Raji (cell line): ENCODE data around the gene YPEL2.

Experiments
- POLR2A ChIP-seq: IDR thresholded peaks from 2 replicates; pipeline ENCODE4 v1.6.1; 2011; ENCODE audit warnings: low read depth, low read length, control low read depth; ENCODE audit not compliant: insufficient read depth

The YPEL2 gene

DNA sequence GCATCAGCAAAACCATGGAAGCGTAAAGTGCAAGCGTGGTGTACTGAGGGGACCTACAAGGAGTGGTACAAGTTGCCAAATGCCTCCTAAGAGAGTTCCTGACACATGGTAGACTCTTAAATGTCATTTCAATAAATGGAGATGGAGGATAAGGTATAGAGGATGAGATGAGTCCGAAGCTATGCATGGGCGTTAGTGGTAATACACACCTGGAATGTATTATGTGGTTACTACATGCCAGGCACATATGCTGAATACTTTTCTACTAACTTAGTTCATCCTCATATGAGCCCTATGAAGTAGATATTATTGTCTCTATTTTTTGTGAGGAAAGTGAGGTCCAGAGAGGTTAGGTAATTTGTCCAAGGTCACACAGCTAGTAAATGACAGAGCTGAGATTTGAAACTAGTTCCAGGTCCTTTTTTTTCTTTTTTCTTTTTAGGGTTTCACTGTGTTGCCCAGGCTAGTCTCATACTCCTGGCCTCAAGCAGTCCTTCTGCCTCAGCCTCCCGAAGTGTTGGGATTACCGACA, 15.5 kb downstream of the YPEL2 start:
- no peak for TF ChIP-seq POLR2A

DNA sequence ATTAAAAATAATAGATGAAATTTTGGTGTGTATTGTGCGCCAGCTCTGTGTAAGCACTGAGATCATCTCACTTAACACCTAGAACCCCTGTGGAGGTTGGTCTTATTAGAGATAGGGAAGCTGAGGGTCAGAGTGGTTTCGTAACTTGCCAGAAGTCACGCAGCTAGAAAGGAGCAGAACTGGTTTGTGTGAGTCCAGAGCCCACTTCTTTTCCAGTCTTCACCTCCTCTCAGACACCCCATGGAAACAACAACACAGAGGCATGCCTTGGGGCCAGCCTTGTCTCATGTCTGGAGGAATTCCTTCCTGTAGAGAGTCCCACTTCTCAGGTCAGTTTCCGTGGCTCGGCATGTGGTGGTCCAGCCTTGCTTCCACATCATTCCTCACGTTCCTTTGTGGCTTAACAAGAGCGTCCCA, 16.5 kb downstream of the YPEL2 start:
- no peak for TF ChIP-seq POLR2A

DNA sequence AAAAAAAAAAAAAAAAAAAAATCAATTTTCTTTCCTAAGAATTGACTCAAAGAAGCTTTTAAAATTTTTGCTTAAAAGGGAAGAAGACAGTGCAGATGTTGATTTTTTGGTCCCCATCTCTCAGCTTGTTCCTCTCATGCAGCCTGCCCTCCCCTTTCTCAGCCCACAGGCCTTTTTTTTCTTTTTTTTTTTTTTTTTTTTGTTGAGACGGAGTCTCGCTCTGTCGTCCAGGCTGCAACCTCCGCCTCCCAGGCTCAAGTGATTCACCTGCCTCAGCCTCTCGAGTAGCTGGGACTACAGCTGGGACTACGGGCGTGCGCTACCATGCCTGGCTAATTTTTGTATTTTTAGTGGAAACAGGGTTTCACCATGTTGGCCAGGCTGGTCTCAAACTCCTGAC, 17.7 kb downstream of the YPEL2 start:
- TF ChIP-seq POLR2A, result no peak

DNA sequence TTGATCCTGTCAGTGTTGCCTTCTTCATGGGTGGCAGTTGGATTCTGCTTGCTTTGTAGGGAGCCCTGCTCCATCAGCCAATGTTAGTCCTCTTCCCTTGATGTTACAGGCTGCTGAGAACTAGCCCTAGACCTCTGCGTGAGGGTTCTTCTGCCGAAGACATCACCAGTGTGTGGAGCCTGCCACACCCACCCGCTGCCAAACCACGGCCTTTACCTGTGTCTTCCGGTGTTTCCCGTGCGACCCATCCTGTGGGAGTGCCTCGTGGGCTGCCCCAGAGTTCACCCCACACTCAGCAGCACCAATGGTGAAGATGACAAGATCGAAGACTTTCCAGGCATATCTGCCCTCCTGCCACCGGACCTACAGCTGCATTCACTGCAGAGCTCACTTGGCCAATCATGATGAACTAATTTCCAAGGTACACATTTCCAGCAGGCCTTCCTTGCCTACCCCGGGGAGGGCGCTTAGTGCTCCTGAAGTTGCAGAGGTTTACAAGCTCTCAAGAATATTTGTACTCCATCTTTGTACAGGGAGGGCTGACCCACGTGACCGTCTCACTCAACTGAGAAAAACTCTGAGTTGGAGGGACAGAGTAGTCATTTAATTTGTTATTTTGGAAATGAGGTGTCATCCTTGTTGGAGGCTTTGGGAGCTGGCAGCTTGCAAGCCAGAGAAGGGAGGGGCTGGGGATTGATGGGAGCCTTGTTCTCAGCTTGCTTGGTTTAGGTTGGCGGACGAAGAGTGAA, 21.8 kb downstream of the YPEL2 start:
- TF ChIP-seq POLR2A, result no peak

DNA sequence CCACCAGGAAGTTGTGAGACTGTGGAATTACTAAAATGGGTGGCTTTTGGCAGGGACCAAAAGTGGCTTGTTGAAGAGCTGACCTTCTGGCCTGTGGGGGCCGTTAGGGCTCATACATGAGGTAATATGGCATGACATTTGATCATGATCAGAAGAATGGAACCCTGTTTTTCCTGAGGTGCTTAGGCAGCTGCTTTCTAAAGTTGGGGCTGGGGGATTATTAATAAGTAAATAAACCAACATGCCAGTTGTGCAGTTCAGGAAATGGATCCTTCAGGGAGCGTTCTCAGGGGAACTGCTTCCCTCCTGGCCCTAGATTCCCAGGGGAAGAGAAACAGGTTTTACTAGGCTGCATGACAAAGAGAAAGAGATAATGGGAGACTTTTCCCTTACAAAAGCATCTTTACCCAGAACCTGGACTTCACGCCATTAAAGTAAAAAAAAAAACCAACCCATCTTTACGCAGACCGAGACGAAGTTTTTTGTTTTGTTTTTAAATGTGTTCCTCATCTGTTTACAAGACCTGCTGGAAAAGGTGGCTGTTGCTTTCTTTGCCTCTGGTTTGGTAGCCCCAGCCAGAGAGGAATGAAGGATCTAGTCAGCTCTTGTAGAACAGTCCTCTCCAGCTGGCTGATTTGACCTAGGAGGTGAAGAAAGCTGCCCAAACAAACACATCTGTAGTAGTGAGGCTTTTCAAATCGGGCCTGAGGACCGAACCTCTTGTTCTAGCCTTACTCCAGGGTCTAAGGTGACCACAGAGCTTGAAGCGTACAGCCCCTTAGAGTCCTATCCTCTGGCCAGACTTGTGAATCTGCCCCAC, 22.7 kb downstream of the YPEL2 start:
- TF ChIP-seq POLR2A, result no peak

DNA sequence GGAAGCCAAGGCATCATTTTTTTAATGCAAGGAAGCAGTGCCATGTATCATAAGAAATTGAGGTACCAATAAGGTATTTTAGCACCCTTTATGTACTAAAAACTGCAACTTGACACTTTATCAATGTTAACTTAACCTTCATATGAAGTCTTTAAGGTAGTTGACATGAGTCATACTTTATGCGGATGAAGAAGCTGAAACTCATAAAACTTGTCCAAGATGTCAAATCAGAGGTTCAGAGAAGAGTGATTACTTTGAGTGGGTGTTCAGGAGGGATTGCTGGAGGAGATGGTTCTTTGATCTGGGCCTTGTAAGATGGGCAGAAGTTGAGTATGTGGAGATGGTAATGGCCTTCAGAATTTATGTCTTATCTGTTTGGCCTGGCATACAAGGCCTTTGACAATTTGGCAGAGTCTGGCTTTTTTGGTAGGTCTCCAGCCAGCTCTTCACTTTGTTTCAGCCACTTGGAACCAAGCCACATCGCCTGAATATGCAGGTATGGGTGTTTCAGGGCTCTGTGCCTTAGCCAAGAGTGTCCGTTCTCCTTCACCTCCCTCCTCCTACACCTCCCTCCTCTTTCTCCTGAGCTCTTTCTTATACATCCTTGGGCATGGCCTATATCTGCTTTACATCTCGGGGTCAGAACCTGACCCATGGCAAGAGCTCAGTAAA, 23.7 kb downstream of the YPEL2 start:
- TF ChIP-seq POLR2A, result no peak

DNA sequence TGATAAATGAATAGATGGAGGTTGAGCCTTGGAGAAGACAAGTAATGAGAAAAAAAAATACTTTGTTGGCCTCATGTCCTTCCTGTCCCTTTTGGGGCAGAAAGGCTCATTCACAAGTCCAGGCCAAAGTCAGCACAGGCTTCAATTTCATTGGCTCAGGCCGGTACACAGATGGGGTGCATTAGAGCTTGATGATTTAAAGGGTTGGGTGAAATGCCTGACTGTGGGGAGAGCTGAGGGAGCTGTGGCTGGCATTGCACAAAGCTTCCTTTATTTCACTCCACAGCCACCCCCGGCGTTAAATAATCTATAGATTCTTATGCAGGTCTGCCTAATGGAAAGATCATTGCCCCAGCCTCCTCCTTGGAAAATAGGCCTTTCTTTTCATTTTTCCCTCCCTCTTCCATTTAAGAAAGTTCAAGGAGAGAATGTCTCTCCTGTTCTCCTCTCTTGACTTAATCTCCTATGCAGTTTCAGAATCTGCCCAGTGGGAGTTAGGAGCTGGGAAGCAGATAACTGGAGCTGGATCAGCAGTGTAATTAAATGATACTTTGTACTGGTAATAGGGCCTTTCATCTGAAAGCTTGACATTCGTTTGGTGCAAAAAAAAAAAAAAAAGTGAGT, 24.4 kb downstream of the YPEL2 start:
- TF ChIP-seq POLR2A, result no peak

DNA sequence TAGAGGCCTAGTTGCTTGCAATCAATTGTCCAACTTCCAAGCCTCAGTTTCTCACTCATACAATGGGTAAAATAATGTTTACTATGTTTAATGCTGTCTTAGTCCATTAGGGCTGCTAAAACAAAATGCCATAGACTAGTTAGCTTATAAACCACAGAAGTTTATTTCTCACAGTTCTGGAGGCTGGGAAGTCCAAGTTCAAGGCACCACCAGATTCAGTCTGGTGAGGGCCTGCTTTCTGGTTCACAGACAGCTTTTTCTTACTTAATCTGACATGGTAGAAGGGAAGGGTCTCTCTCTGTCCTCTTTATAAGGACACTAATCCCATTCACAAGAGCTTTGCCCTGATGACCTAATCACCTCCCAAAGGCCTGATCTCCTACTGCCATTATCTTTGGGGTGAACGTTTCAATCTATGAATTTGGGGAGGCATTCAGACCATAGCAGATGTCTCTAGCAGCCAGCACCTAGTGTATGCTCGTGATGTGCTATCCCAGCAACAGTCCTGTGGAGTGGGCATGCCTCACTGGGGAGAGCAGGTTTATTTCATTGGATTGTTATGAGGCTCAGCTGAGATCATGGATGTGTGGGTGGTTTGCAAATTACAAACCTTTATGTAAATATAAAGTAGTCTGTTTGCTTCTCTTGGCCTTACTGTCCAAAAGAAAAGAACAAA, 25.2 kb downstream of the YPEL2 start:
- TF ChIP-seq POLR2A, result no peak

DNA sequence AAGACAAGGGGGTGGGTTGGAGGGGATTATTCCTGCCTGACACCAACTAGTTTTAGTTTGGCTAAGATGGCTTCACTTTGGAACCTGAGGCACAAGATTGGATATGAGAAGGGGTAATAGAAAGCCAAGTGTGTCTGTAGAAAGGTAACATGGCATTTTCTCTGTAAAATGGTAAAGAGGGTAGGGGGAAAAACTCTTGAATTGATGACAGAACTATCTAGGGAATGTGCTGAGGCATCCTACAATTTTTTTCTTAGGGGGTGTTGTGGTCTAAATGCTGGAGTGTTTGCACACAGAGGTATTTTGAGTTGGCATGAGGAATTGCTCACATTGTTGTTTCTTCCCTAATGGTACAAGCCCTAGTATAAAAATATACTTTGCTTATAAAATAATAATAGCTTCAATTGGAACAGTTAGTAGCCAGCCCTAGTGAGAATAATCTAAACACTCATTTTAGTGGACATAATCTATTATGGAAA, 25.8 kb downstream of the YPEL2 start:
- no peak for TF ChIP-seq POLR2A

DNA sequence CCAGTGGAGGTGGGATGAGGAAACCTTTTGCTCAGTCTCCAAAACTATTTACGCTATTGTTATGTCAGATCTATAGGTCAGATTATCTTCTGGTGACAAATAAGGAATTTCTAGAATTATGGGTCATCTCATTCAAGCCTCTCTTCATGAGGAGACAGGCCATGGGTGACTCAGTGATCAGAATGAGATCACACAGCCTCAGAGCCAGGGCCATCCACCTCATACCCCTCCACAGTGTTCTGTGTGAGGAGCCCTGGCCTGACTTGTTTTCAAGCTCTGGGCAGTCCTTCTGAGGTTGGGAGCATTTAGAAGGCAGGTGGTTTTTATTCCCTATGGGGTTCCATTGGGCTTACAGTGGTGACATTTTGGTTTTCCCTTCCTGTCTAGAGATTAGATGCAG, 26.5 kb downstream of the YPEL2 start:
- TF ChIP-seq POLR2A, result no peak

DNA sequence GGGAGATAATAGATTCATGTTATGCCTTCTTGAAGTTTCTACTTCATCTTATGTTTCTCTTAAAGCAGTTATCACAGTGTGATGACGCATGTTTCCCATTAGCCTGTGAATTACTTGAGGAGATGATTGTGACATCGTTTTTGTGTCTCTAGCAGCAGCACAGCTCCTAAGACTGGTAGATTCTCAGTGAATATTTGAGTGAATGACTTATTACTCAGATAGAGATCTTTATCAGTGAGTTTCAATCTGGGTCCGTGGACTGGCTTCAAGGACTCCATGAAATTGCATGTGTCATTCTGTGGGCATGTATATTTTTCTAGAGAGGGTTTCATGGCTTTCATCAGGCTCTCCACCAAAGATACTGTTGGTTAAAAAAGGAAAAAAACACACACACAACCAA, 29.9 kb downstream of the YPEL2 start:
- no peak for TF ChIP-seq POLR2A

DNA sequence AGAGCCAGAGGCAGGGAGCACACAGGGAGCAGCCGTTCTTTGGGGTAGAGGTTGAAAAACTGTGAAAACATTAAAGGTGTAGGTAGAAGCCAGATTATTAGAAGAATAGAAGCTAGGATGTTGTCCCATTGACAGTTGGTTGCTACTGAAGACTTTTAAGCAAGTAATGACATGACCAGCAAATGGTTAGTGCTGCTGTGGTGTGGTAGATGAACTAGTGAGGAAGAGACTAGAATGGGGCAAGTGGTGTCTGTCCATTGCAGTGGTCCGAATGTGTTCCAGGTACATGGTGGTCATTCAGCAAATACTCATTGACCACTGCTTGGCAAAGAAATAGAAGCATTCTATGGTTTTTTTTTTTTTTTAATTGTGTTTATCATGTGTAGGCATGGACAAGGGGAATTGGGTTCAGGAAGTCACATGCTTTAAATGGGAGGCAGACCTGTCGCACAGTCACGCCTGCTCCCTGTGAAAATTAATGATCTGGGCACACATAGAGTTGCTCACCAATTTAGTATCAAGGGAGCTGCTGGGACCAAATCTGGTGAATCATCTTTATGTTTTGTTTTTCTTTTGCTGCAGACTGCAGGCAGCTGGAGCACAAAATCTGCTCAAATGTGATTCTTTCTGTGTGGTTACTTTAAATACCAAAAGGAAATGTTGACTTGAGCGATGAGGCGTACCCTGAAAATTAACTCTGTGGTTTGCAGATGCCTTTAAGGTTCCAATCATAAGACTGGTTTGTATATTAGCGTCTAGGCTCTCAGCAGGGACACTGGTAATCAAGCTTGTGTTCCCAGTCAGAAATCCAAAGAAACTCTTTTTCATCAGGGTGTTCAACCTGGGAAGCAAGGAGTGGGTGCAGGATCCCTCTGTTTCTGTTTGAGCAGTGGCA, 30.7 kb downstream of the YPEL2 start:
- peak; percentile 43; the same call in 1 of the 2 replicates for TF ChIP-seq POLR2A

DNA sequence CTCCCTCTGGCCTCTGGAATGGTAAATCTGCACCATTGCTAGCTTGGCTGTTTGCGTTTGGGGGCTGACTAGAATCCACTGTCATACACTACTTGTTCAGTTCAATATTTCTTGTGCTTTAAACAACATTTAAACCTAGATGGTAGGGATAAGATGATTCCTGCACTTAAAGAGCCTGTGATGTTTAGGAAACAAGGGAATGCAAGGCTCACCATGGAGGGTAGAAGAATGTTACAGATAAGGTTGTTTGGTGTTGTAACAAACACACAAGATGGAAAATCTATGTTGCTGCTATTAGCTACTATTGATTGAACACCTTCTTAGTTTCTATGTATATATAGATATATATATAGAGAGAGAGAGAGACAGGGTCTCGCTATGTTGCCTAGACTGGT, 31.4 kb downstream of the YPEL2 start:
- TF ChIP-seq POLR2A, result no peak
